DOHH2 (cell line): ENCODE results near the gene TLX3.

Experiments
- H3F3A ChIP-seq: fragments of 200-600 bp; sonication (generic), shearing (Covaris generic); 2 replicates; pipeline ENCODE4 v1.6.0; 2016; ENCODE audit warnings: antibody characterized with exemption, mild to moderate bottlenecking; ENCODE audit not compliant: control insufficient read depth, insufficient read depth
- H3K27ac ChIP-seq: fragments of 200-600 bp; sonication (generic); 2 replicates; pipeline ENCODE4 v1.5.1; 2014; ENCODE audit warnings: low read depth, mild to moderate bottlenecking, low read length, moderate library complexity
- H3K27me3 ChIP-seq: fragments of 200-600 bp; sonication (generic); 2 replicates; pipeline ENCODE4 v1.6.1; 2014; ENCODE audit warnings: mild to moderate bottlenecking, low read length, mixed read lengths; ENCODE audit not compliant: control insufficient read depth
- H3K36me3 ChIP-seq: fragments of 200-600 bp; sonication (generic); 2 replicates; pipeline ENCODE4 v1.6.1; 2014; ENCODE audit warnings: mild to moderate bottlenecking, low read length, moderate library complexity, mixed read lengths; ENCODE audit not compliant: control insufficient read depth
- H3K4me1 ChIP-seq: fragments of 200-600 bp; sonication (generic); 2 replicates; pipeline ENCODE4 v1.6.1; 2014; ENCODE audit warnings: mild to moderate bottlenecking, low read length, mixed read lengths; ENCODE audit not compliant: control insufficient read depth
- H3K4me2 ChIP-seq: fragments of 200-600 bp; sonication (generic); 2 replicates; pipeline ENCODE4 v1.6.0; 2014; ENCODE audit warnings: mild to moderate bottlenecking, low read length, moderate library complexity
- H3K4me3 ChIP-seq: fragments of 200-600 bp; sonication (generic); 2 replicates; pipeline ENCODE4 v1.5.1; 2014; ENCODE audit warnings: mild to moderate bottlenecking, low read length, mixed read lengths
- H3K79me2 ChIP-seq: fragments of 200-600 bp; sonication (generic); 2 replicates; pipeline ENCODE4 v1.6.1; 2014; ENCODE audit warnings: mild to moderate bottlenecking, low read length, mixed read lengths; ENCODE audit not compliant: control insufficient read depth
- H3K9me2 ChIP-seq: fragments of 200-600 bp; sonication (generic); replicated peaks from 2 replicates; pipeline ENCODE4 v1.6.1; 2014; ENCODE audit warnings: mild to moderate bottlenecking, low read length, mixed read lengths; ENCODE audit not compliant: control insufficient read depth
- H3K9me3 ChIP-seq: fragments of 200-600 bp; sonication (generic); 2 replicates; pipeline ENCODE4 v1.6.1; 2014; ENCODE audit warnings: antibody characterized with exemption, low read length, mixed read lengths; ENCODE audit not compliant: control insufficient read depth, insufficient read depth
- H4K20me1 ChIP-seq: fragments of 200-600 bp; sonication (generic); 2 replicates; pipeline ENCODE4 v1.6.0; 2014; ENCODE audit warnings: low read depth, mild to moderate bottlenecking, antibody characterized with exemption, low read length, moderate library complexity; ENCODE audit not compliant: control insufficient read depth, insufficient read depth
- CTCF ChIP-seq: fragments of 200-600 bp; sonication (generic); IDR thresholded peaks from one replicate; pipeline ENCODE4 v1.5.1; 2014; ENCODE audit warnings: antibody characterized with exemption, mild to moderate bottlenecking, low read depth, low read length; ENCODE audit not compliant: poor library complexity, severe bottlenecking
- EZH2phosphoT487 ChIP-seq: fragments of 200-600 bp; sonication (generic); IDR thresholded peaks from 2 replicates; pipeline ENCODE4 v1.6.1; 2017; ENCODE audit warnings: borderline replicate concordance, mild to moderate bottlenecking, antibody characterized with exemption, low read length, moderate library complexity, mixed read lengths

The TLX3 gene

GRCh38 chr5:171269717-171270116 lies 39.3 kb upstream of the TLX3 start:
- no peaks in the 10 kb centered on the region for H3K4me1 ChIP-seq
- no peak for TF ChIP-seq EZH2phosphoT487
- TF ChIP-seq CTCF: no peak
- no peaks in the 10 kb centered on the region for H4K20me1 ChIP-seq
- no peak overlapping the region for H3K4me3 ChIP-seq
- no peak overlapping the region for H3K27ac ChIP-seq
- H3K9me2 ChIP-seq: no peaks in the 10 kb centered on the region
- H3K79me2 ChIP-seq: no peaks in the 10 kb centered on the region
- H3K27me3 ChIP-seq: peaks cover 5% of the 10 kb centered on the region; the same call in 1 of the 2 replicates
- H3K4me2 ChIP-seq: no peak overlapping the region
- H3K9me3 ChIP-seq: no peaks in the 10 kb centered on the region
- H3F3A ChIP-seq: no peaks in the 10 kb centered on the region
- H3K36me3 ChIP-seq: no peaks in the 10 kb centered on the region

GRCh38 chr5:171270136-171270535 lies 38.9 kb upstream of the TLX3 start:
- Histone ChIP-seq H3K27ac (no peak overlapping the region), H3K4me2 (no peak overlapping the region), H4K20me1 (no peaks in the 10 kb centered on the region), H3K9me2 (no peaks in the 10 kb centered on the region), H3K4me3 (no peak overlapping the region), H3K9me3 (no peaks in the 10 kb centered on the region), H3F3A (no peaks in the 10 kb centered on the region), H3K36me3 (no peaks in the 10 kb centered on the region), H3K4me1 (no peaks in the 10 kb centered on the region), H3K27me3 (0 out of 2 replicates have a peak, but pooled peaks cover 3% of the 10 kb centered on the region), H3K79me2 (no peaks in the 10 kb centered on the region)
- TF ChIP-seq EZH2phosphoT487 (no peak), CTCF (no peak)

- no peaks in the 10 kb centered on the region for H3K9me2 ChIP-seq
- H3K4me2 ChIP-seq: no peak overlapping the region
- no peaks in the 10 kb centered on the region for H3K36me3 ChIP-seq
- H3F3A ChIP-seq: no peaks in the 10 kb centered on the region
- no peaks in the 10 kb centered on the region for H4K20me1 ChIP-seq
- no peak overlapping the region for H3K4me3 ChIP-seq
- H3K9me3 ChIP-seq: no peaks in the 10 kb centered on the region
- no peak for TF ChIP-seq EZH2phosphoT487
- TF ChIP-seq CTCF: no peak
- no peaks in the 10 kb centered on the region for H3K79me2 ChIP-seq
- H3K27ac ChIP-seq: no peak overlapping the region
- H3K27me3 ChIP-seq: peaks cover 3% of the 10 kb centered on the region; the same call in 1 of the 2 replicates
- no peaks in the 10 kb centered on the region for H3K4me1 ChIP-seq
These were observed 37.2 kb upstream of the TLX3 start for GRCh38 chr5:171271798-171272197.
